ENCODE measurements around the gene SLC35A4.
"Not testable (repeated sequence)": the region's sequence is repeated elsewhere in the genome, so short reads cannot be mapped to it uniquely, and the experiment has no call there.

SLC35A4 gene

DNA sequence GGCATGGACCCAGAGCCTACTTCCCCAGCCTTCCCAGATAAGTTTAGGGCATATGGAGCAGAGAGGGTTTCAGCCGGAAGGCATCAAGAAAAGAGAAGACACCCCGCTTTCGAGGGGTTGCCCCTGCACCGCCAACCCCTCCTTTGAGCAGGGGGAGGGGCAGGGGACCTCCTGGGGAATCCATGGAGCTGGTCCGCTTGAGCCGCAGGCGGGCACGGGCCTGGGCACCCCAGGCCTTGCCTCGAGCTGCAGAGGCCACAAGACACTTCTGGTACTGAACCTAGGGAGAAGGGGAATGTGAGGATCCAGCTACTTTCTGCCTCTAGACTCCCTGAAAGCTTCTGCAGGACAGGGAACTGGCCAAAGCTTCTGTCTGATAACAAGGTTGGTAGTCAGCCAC lies 6.1 kb upstream of the SLC35A4 start:
- no peak for DNase-seq

DNA sequence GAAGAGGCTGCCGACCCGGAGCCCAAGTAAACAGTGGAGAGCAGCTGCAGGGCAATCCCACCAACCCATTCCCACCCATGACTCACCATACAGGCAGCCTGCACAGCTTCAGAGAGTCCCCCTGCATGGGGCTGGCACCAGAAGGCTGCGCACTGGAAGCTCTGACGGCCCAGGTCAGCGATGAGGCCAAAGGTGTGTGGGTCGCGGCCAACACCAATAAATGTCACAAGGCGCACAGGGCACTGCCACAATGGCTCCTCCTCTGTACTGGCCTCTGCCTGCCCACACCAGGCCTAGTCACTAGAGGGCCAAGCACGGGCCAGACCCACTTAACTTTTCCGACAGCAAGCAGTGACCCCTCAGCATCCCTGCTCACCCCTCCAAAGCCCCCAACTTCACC lies 4.4 kb upstream of the SLC35A4 start:
- DNase-seq, result no peak

DNA sequence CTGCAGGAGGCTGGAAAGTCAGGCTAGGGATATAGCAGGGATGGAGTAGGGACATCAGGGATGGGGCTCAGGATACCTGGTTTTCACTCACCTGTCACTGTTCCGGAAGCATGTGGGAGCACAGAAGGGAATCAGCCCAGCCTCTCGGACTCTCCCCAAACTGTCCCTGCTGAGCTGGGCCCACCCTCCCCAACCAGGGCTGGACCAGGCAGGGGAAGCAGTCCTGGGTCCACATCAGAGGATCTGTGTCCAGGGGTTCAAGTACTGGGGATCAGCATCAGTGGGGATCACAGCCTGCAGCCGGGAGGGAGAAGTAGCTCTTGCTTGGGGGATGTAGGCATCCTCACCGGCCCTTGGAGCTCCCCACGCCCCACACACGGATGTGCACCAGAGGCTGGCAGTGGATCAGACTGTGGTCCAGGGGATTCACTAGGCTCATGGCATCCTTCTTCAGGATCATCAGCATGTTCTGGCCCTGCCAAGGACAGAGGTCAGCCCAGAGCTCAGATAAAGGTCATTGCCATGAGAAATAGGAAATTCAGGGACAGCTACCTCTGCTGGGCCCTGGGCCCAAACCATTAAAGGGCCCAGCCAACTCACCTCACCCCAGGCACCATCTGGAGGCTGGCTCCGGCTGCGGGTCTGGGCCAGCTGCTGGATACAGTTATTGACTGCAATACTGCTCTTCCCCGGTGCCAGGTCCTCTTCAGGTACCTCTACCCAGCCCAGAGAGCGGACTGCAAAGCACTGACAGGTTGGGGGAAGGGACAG lies 2.7 kb upstream of the SLC35A4 start:
- no peak for DNase-seq

DNA sequence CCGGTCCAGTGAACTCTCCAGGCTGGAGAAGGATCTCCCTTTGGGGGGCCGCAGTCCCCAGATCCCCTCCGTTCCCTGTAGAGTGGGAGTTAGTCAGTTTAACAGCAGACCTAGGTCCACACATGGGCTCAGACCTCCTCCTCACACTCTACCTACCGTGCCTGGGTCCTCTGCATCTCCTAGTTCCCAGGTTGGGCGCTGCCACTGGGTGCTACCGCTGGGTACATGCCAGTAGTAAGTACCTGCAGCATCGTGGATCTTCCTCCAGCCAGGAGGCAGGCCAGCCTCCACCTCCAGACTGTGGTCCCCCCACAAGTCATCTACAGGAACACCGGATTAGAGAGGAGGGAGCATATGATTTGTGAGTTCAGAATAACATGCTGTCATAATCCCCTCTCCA lies 1.0 kb upstream of the SLC35A4 start:
- DNase-seq, result no peak

DNA sequence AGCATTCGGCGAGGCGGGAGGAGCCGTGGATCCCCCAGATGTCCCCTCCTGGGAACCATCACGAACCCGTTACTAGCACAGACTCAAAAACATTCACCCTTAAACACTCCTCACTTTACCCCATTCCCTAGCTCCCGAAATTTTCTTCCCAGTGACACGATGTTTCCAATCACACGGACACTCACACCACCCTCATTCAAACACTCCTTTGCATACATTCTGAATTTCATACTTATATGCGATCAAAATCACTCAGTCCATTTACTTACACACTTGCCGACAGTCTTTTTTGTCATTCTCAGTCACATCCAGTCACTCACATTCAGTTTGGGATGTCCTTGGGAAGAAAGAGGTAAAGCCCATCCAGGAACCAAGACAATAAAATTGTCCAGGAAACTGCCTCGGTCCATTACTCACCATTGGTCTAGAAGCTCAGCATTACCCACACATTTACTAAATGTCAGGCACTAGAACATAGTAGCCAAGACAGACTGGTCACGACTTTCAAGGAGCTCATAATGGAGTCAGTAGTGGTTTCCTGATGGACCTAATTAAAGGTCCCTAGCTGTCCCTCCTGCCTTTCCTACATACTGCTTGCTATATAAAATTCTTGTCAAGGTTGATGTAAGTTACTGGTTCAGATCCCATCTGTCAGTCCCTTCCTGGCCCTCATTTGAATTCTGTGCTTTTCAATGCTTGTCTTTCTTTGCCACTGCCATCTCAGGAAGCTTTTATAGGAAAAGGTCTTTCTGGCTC lies 574 bp downstream of the SLC35A4 start:
- no peak for DNase-seq

DNA sequence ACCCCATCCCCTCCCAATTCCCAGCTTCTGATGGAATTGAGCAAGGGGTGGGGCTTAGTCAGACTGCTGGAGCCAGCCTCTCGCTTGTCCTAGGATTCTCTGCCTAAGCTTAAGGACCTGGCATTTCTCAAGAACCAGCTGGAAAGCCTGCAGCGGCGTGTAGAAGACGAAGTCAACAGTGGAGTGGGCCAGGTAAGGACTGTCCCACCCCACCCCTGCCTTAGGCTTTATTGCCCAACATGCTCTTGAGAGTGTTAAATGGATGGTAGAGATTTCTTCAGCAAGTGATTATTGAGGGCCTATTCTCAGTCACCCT lies 1.1 kb downstream of the SLC35A4 start:
- DNase-seq, result no peak

DNA sequence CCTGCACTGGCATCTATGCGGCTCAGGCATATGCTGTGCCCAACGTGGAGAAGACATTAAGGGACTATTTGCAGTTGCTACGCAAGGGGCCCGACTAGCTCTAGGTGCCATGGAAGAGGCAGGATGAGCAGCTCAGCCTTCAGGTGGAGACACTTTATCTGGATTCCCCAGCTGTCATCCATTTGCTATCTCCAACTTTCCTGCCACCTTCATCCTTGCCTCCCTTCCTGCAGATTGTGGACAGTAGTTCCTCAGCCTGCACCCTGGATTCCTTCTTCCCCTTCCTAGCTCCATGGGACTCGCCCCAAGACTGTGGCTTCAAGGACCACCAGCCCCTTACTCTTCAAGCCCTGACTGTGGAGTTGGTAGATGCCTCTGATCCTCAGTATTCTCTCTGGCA lies 2.0 kb downstream of the SLC35A4 start:
- no peak for DNase-seq

DNA sequence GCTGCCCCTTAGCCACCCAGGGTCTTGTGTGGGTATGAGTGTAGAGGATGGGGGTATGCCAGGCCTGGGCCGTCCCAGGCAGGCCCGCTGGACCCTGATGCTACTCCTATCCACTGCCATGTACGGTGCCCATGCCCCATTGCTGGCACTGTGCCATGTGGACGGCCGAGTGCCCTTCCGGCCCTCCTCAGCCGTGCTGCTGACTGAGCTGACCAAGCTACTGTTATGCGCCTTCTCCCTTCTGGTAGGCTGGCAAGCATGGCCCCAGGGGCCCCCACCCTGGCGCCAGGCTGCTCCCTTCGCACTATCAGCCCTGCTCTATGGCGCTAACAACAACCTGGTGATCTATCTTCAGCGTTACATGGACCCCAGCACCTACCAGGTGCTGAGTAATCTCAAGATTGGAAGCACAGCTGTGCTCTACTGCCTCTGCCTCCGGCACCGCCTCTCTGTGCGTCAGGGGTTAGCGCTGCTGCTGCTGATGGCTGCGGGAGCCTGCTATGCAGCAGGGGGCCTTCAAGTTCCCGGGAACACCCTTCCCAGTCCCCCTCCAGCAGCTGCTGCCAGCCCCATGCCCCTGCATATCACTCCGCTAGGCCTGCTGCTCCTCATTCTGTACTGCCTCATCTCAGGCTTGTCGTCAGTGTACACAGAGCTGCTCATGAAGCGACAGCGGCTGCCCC lies 2.6 kb downstream of the SLC35A4 start:
- no peak for DNase-seq

DNA sequence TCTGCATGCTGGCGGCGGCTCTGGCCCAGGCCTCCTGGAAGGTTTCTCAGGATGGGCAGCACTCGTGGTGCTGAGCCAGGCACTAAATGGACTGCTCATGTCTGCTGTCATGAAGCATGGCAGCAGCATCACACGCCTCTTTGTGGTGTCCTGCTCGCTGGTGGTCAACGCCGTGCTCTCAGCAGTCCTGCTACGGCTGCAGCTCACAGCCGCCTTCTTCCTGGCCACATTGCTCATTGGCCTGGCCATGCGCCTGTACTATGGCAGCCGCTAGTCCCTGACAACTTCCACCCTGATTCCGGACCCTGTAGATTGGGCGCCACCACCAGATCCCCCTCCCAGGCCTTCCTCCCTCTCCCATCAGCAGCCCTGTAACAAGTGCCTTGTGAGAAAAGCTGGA lies 3.2 kb downstream of the SLC35A4 start:
- no peak for DNase-seq

DNA sequence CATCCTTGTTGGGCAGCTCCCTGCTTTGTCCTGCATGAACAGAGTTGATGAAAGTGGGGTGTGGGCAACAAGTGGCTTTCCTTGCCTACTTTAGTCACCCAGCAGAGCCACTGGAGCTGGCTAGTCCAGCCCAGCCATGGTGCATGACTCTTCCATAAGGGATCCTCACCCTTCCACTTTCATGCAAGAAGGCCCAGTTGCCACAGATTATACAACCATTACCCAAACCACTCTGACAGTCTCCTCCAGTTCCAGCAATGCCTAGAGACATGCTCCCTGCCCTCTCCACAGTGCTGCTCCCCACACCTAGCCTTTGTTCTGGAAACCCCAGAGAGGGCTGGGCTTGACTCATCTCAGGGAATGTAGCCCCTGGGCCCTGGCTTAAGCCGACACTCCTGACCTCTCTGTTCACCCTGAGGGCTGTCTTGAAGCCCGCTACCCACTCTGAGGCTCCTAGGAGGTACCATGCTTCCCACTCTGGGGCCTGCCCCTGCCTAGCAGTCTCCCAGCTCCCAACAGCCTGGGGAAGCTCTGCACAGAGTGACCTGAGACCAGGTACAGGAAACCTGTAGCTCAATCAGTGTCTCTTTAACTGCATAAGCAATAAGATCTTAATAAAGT lies 3.9 kb downstream of the SLC35A4 start:
- no peak for DNase-seq

DNA sequence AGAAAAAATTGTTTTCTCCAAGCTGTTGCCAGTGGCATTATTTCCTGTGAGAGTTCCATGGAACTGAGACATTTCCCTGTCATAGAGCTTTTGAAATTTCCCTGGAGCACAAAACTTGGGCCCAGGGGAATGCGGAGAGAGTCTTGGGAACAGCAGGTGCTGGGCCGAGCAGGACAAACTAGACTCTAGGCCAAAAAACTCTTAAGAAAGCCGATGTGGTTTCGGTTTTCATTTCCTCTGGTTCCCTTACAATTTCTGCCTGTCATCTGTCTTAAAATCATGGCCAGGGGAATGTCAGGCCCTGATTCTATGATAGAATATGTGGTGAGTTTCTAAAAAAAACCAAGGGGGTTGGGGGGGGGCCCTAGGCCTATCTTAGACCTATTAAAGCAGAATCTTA lies 4.6 kb downstream of the SLC35A4 start:
- no peak for DNase-seq

DNA sequence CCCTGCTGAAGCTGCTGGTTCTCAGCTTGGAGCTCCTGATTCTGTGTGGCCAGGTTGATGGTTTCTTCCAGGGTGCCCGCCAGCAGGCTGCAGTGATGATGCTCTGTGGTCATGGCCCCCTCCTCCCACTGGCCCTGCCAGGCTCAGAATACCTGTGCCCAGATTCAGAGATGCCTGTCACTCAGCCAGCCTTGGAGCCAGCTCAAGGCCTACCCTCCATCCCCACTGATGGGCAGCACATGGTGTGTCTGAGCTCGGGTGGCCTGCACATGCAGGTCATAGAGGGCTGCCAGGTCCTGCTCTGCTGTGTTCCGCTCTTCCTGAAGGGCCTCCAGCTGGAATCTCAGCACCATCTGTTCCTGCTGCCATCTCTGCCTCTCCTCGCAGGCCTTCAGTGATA lies 5.4 kb downstream of the SLC35A4 start:
- no peak for DNase-seq

DNA sequence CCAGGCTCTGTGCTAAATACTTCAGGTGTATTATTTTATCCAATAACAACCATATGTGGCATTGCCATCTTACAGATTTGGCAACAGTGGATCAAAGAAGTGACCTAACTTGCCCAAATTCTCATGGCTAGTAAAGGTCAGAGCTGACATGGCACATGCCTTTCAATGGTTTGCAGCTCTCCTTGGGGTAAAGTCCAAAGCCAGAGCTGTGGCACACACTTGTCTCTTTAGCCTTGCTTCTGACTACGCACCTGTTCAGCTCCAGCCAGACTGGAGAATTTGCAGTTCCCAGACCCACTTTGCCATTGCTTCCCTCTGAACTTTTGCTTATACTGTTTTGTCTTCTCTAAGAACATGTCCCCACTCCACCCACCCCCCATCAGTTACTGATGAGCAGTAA lies 5.9 kb downstream of the SLC35A4 start:
- no peak for DNase-seq

DNA sequence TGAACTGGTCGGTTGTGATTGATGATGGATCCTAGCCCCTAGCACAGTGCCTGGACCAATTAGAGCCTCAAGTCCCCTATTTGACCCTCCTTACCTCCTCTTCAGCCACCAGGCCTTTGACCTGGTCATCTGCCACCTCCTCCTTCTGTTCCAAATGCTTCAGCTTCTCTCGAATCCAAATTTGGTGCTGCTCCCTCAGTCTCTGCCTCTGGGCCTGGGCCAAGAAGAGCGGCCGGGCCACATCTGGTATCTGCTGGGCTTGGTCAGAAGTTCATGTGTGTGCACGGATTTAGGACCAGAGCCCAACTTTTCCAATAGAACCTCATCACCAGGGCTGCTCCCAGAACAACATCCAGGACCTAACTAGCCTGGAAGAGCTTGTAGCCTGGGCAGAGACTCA lies 6.5 kb downstream of the SLC35A4 start:
- DNase-seq, result no peak

DNA sequence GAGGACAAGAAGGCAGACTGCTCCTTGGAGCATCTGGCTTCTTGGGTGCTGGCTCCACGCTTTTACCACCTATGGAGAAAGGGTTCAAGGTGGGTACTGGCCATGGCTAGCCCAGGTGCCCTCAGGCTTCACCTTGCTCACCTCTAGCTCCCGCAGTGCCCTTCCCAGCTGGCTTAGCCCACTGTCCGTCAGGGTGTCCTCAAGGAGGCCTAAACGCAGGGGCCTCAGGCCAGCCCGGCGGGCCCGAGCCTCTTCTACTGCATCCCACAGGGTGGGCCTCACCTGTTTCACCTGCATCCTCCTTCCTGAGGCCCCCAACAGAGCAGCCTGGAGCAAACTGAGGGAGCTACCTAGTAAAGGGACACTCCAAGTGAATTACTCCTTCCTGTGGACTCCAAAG lies 9.1 kb downstream of the SLC35A4 start:
- no peak for DNase-seq

DNA sequence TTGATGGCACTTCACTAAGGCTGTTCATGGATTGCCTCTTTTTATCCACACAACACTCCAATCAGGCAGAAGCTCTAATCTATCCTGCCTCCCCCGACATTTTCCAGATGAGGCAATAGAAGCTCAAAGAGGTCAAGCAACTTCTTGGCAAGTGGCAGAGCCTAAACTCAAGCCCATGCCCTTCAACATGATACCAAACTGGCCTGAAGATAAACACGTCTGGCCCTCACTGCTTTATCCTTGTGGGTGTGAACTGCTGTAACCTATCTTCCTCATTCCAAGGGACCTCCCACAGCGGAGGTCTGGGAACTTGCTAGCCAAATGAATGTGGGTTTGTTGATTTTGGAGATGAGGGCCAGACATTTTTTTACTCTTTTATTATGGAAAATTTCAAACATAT lies 9.5 kb downstream of the SLC35A4 start:
- DNase-seq, result no peak

DNA sequence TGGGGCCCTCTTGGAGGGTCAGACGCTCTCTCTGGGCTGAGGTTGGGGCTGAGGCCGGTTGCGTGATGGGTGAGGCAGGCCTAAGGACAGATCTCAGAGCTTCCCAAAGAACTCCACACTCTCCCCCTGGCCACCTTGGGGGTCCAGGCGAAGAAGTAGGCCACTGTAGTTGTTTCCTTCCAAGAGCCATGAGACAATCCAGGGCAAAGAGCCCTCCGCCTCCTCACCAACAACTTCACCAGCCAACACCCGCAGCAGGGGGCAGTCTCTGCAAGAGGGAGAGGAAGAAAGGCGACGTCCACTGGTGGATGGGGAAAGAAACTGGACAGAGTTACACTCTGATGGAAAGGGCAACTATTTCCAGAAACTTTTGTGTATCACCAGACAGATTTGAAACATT lies 10.7 kb downstream of the SLC35A4 start:
- no peak for DNase-seq

DNA sequence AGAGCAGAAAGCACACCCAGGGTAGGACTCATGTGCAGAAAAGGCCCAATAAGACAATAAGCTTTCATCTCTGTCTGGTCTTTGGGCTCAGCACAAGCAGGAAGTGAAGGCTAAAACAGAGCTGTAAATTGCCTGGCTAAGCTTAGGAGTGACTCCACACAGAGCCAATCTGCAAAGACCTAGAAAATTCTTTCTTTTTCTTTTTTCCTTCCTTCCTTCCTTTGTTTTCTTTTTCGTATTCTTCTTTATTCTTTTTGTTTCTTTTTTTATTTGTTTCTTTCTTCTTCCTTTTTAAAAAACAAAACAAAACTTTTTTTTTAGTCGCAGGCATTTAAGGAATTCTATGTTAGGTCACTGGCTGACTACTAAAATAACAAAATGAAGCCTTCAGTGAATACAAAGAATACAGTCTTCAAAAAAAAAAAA lies 12.2 kb downstream of the SLC35A4 start:
- DNase-seq, result no peak

DNA sequence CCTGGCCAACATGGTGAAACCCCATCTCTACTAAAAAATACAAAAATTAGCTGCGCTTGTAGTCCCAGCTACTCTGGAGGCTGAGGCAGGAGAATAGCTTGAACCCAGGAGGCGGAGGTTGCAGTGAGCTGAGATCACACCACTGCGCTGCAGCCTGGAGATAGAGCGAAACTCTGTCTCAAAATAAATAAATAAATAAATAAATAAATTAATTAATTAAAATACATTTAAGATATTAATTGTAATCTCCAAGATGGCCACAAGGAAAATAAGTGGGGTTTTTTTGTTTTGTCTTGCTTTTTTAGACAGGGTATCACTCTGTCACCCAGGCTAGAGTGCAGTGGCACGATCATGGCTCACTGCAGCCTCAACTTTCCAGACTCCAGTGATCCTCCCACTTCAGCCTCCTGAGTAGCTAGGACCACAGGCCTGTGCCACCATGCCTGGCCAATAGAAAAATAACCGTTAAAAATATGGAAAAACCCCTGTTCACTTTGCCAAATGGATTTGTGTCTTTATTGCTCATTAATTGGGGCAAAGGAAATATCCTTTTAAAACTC lies 14.6 kb downstream of the SLC35A4 start:
- not testable (repeated sequence) for DNase-seq

DNA sequence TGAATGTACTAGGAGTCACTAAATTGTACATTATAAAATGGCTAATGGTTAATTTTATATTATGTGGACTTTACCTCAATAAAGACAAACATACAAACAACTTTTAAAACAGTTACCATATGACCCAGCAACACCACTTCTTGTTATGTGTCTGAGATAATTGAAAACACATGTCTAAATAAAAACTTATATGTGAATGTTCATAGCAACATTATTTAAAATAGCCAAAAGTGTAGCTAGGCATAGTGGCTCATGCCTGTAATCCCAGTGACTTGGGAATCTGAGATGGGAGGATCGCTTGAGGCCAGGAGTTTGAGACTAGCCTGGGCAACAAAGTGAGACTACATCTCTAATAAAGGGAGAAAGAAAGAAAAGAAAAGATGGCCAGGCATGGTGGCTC lies 22.9 kb downstream of the SLC35A4 start:
- no peak for DNase-seq

DNA sequence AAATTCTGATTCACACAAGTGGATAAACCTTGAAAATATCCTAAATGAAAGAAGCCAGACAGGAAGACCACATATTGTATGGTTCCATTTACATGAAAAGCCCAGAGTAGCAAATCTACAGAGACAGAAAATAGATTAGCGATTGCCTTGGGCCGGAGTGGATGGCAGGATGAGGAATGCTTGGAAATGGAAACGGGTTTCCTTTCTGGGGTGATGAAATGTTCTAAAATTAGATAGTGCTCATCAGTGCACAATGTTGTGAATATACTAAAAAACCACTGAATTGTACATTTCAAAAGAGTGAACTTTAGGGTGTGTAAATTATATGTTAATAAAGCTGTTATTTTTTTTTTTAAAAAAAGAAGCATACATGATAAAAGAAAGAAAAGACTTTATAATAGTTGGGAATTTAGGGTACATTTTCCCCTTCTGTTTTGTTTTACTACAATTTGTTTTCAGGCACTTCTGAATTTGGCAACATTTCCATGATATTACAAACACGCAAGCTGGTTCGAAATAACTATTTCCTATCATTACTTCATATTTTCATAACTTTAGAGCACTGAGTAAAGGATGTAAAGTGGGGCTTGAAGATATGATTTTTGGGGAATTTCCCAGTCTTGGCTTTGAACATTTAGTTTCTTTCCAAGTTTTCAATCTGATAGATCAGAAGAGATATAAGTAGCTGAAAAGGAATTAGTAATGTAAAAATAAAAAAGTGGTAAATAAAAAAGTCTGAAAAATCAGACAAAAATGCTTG lies 23.9 kb downstream of the SLC35A4 start:
- DNase-seq, result no peak

DNA sequence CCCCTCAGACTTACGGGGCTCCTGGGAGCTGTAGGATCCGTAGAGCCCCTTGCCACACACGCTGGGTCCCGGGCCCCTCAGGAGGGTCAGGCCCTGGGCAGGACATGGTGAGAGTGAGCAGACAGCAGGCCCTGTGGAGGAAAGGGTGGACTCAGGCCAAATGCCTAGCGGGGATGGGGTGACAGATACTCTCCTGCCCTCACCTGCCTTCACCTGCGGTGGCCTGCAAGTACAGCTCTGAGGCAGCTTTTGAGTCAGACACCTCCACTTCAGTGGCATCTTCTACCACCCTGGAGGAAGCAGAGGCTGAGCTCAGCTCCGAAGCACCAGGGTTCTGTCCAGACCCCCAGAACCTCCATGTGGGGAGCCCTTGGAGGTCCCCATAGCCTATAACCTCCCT lies 26.2 kb downstream of the SLC35A4 start:
- no peak for DNase-seq

Data from NCI-H2081 treated with DMSO at 0.1 percent for 48 hours (cell line).